Muscle of leg (tissue), 11 donors: ENCODE data around the gene TMEM9. TPM values are rescaled to one million over a fixed set of nuclear protein-coding genes. Genes with fewer than 3 reads are reported as not detected.

Experiments used
- DNase-seq: peaks from one replicate; pipeline ENCODE4 v3.0.0; 2013
- H3K27ac ChIP-seq: one replicate; pipeline ENCODE4 v1.5.1; 2013; ENCODE audit warnings: mild to moderate bottlenecking, low read length, control low read depth
- H3K27me3 ChIP-seq: one replicate; pipeline ENCODE4 v1.6.1; 2013; ENCODE audit warnings: low read length; ENCODE audit not compliant: control insufficient read depth, insufficient read depth
- H3K36me3 ChIP-seq: one replicate; pipeline ENCODE4 v1.6.1; 2013; ENCODE audit warnings: low read length; ENCODE audit not compliant: control insufficient read depth, insufficient read depth
- H3K4me1 ChIP-seq: one replicate; pipeline ENCODE4 v1.6.1; 2013; ENCODE audit warnings: low read length; ENCODE audit not compliant: control insufficient read depth, insufficient read depth
- H3K4me3 ChIP-seq: one replicate; pipeline ENCODE4 v1.5.1; 2013; ENCODE audit warnings: low read length, control low read depth
- H3K9me3 ChIP-seq: replicated peaks from 2 replicates; pipeline ENCODE4 v1.6.1; 2013; ENCODE audit warnings: low read depth, low read length; ENCODE audit not compliant: control insufficient read depth
- WGBS: methylation state at CpG from one replicate; pipeline ENCODE4 v1.1.5; 2013; ENCODE audit warnings: missing lambda C conversion rate; ENCODE audit not compliant: insufficient coverage; 5-methylcytosine and 5-hydroxymethylcytosine counted together
- polyA plus RNA-seq, 8 donors: library from polyadenylated mRNA; unstranded; fragments of 120-200 nt; gene quantifications; one replicate each; pipeline versions ENCODE4 v1.2.1 to v1.2.3, GENCODE V29; 2013; ENCODE audit warnings: inconsistent platforms in 1 of 8, low replicate concordance in 1 of 8; ENCODE audit not compliant: insufficient read length in 8 of 8, insufficient read depth in 1 of 8
- total RNA-seq: library from RNA; stranded (reverse); fragments of 120-200 nt; gene quantifications from one replicate; pipeline ENCODE4 v1.2.4, GENCODE V29; 2013

Gene TMEM9
- total and polyA plus RNA-seq, 9 donors = 50.3 to 83.1 (median 70.2) TPM

DNA sequence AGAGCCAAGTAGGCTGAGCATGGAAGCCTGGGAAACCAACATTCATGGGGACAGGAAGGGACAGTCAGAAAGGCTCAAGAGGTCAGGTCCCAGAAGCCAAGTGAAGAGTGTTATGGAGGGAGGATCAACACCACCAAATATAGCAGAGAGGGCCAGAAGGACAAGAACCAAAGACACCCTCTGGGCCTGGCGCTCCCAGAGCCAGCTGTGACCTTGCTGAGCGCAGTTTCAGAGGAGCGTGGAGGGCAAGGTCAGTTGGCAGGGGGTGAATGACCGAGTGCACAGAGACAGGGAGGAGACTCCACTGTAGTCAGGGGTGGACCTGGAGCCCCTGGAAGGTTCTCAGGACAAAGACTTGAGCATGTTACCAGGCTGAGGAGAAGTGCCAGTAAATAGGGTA lies 22.9 kb downstream of the TMEM9 start:
- 80% methylated on average over 4 of the region's 4 CpGs for WGBS
- Histone ChIP-seq H3K27ac (no peak overlapping the region), H3K4me1 (peaks cover 26% of the 10 kb centered on the region), H3K4me3 (no peak overlapping the region), H3K36me3 (peaks cover 31% of the 10 kb centered on the region), H3K27me3 (no peaks in the 10 kb centered on the region), H3K9me3 (no peaks in the 10 kb centered on the region)
- no peak for DNase-seq

DNA sequence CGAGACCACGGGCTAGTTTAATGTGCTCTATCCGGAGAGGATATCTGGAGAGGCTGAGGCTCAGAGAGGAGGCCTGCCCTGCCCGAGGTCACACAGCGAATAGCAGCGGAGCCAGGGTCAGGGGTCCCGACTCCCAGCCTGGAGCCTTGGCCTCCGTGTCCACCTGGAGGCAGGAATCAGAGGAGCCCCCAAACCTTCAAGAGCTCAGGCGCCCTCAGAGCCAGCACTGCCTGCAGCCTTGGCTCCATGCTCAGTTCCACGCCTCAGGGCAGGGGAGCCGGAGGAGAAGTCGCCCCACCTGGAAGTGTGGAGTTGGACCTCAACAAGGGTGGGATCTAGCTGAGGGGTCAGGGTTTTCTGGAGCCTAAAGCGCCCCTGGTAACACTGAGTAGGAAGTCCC lies 25.3 kb downstream of the TMEM9 start:
- Histone ChIP-seq H3K36me3 (peaks cover 8% of the 10 kb centered on the region), H3K4me1 (peaks cover 36% of the 10 kb centered on the region), H3K27me3 (no peaks in the 10 kb centered on the region), H3K4me3 (no peak overlapping the region), H3K9me3 (no peaks in the 10 kb centered on the region), H3K27ac (no peak overlapping the region)
- WGBS = 93% methylated on average over 9 of the region's 13 CpGs
- DNase-seq = no peak

DNA sequence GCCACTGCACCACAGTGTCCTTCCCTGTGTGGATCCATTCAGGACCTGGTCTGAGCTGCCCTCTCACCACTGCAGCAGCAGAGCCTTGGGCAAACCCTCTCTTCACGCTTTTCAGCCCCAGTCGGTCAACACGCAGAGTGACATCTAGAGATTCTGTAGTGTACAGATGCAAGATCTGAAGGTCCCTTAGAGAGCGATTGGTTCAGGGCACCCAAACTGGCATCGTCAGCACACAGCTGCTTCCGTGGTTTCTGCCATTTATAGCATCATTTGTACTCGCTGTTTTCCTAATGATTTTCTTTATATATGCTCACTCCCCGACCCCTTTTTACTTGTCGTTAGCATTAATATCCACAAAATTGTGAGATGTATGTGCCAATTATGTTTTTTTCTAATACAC lies 25.8 kb downstream of the TMEM9 start:
- no peaks in the 10 kb centered on the region for H3K9me3 ChIP-seq
- H3K4me1 ChIP-seq = peaks cover 36% of the 10 kb centered on the region
- H3K27me3 ChIP-seq = no peaks in the 10 kb centered on the region
- no peak overlapping the region for H3K27ac ChIP-seq
- no peak for DNase-seq
- 92% methylated on average over 4 of the region's 9 CpGs for WGBS
- no peak overlapping the region for H3K4me3 ChIP-seq
- peaks cover 6% of the 10 kb centered on the region for H3K36me3 ChIP-seq

DNA sequence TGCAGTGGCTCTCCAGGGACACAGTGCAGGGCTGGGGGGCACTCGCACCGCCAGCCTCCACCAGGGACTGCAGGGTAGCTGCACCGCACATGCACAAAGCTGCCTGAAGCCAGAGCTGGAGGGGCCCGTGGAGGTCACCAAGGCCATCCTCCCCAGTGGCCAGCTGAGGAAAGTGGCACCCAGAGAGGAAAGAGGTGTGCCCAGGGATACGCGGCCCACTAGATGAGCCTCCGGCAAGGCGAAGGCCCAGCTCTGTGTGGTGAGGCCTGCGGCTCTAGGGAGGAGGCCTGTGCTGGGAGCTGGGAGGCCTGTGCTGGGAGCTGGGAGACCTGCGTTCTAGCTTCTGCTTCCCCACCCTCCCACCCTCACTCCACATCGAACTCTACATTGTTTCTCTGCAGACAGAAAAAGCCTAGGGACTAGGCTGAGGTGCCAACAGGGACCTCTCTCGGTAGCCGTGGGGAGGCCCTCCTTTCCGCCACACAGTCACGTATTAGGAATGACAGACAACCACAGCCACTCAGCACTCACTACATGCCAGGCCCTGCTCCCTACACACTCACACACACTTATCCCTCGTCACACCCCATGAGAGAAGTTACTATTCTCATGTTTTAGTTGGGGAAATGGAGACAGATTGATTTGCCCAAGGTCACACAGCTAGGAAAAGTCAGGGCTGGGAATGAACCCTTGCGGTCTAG lies 26.4 kb downstream of the TMEM9 start:
- H3K27me3 ChIP-seq = no peaks in the 10 kb centered on the region
- no peak overlapping the region for H3K4me3 ChIP-seq
- no peak overlapping the region for H3K27ac ChIP-seq
- peaks cover 3% of the 10 kb centered on the region for H3K36me3 ChIP-seq
- no peak for DNase-seq
- H3K9me3 ChIP-seq = no peaks in the 10 kb centered on the region
- WGBS = 90% methylated on average over 5 of the region's 17 CpGs
- H3K4me1 ChIP-seq = peaks cover 36% of the 10 kb centered on the region

GRCh38 chr1:201126832-201127754 lies 27.2 kb downstream of the TMEM9 start, which contains the start of gene ASCL5:
Gene ASCL5, minus strand, starts transcription at chr1:201127184. Its CDS starts 11,812 bp downstream, at chr1:201115372.
- H3K4me1 ChIP-seq = peaks cover 36% of the 10 kb centered on the region
- 66% methylated on average over 21 of the region's 24 CpGs for WGBS
- H3K4me3 ChIP-seq = no peak within 1 kb of the TSS
- no peak for DNase-seq
- no peak within 1 kb of the TSS for H3K27ac ChIP-seq
- no peaks in the 10 kb centered on the region for H3K36me3 ChIP-seq
- H3K9me3 ChIP-seq = no peaks in the 10 kb centered on the region
- no peaks in the 10 kb centered on the region for H3K27me3 ChIP-seq

- H3K36me3 ChIP-seq = no peaks in the 10 kb centered on the region
- no peaks in the 10 kb centered on the region for H3K9me3 ChIP-seq
- DNase-seq = no peak
- peaks cover 36% of the 10 kb centered on the region for H3K4me1 ChIP-seq
- 67% methylated on average over 3 of the region's 3 CpGs for WGBS
- no peak overlapping the region for H3K4me3 ChIP-seq
- no peaks in the 10 kb centered on the region for H3K27me3 ChIP-seq
- no peak overlapping the region for H3K27ac ChIP-seq
Measured at GRCh38 chr1:201126463-201126831, 27.8 kb downstream of the TMEM9 start.

DNA sequence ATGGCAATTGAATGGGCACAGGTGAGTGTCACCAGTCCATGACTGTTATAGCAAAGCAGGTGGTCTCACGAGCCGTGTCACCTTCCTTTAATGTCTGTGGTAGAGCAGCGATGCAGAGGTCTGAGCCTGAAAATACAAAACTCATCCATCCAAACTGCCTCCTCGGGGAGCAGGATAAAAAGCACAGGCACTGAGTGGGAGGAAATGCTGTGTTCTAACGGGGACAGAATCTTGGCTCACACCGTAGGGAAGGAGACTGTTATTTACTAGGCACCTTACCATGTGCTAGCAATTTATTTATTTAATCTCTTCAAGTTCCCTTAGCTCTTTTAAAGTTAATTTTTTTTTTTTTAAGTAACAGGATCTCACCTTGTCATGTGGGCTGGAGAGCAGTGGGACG lies 28.5 kb downstream of the TMEM9 start:
- no CpG with 5 or more reads among the region's 7 CpGs for WGBS
- Histone ChIP-seq H3K9me3 (no peaks in the 10 kb centered on the region), H3K4me3 (no peak overlapping the region), H3K36me3 (no peaks in the 10 kb centered on the region), H3K27ac (no peak overlapping the region), H3K4me1 (peaks cover 37% of the 10 kb centered on the region), H3K27me3 (no peaks in the 10 kb centered on the region)
- peak; percentile 44 for DNase-seq

- no peaks in the 10 kb centered on the region for H3K27me3 ChIP-seq
- no peak overlapping the region for H3K27ac ChIP-seq
- no peak overlapping the region for H3K4me3 ChIP-seq
- peaks cover 44% of the 10 kb centered on the region for H3K4me1 ChIP-seq
- H3K9me3 ChIP-seq = no peaks in the 10 kb centered on the region
- DNase-seq = peak; percentile 42
- 35% methylated on average over 9 of the region's 9 CpGs for WGBS
- H3K36me3 ChIP-seq = no peaks in the 10 kb centered on the region
Measured at GRCh38 chr1:201125019-201125418, 29.3 kb downstream of the TMEM9 start.

- Histone ChIP-seq H3K27ac (no peak overlapping the region), H3K36me3 (no peaks in the 10 kb centered on the region), H3K27me3 (no peaks in the 10 kb centered on the region), H3K9me3 (no peaks in the 10 kb centered on the region), H3K4me1 (peaks cover 52% of the 10 kb centered on the region), H3K4me3 (no peak overlapping the region)
- no peak for DNase-seq
- 50% methylated on average over 1 of the region's 1 CpG for WGBS
Measured at GRCh38 chr1:201123866-201124265, 30.4 kb downstream of the TMEM9 start.

- no peak overlapping the region for H3K4me3 ChIP-seq
- H3K4me1 ChIP-seq = peaks cover 43% of the 10 kb centered on the region
- no peaks in the 10 kb centered on the region for H3K36me3 ChIP-seq
- H3K27ac ChIP-seq = no peak overlapping the region
- 100% methylated on average over 1 of the region's 10 CpGs for WGBS
- no peaks in the 10 kb centered on the region for H3K9me3 ChIP-seq
- H3K27me3 ChIP-seq = peaks cover 1% of the 10 kb centered on the region
- no peak for DNase-seq
Measured at GRCh38 chr1:201122321-201122957, 31.8 kb downstream of the TMEM9 start.
